Measurements from ENCODE around the gene PDE1C.
"Not testable (repeated sequence)": the region's sequence is repeated elsewhere in the genome, so short reads cannot be mapped to it uniquely, and the experiment has no call there.

The PDE1C gene

DNA sequence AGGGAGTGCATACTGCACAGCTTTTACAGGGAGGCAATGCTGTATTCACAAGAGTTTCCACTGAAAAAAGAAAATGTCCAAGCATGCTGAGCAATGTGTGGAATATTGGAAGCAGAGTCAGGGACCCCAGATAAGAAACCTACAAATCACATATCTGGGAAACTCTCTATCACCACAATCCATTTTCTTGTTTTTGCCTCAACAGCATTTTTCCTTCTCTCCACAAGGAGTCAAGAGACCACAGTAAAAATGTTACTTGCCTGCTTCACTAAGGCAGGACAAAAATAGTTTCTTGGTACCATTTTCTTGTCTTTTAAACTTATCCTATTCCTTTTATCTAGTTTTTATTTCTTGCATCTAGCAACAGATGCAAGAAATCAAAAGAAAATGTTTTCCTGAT is 19.5 kb upstream of the PDE1C start:
- H3K27me3 Mint-ChIP-seq, result no peaks in the 10 kb centered on the region
- no peaks in the 10 kb centered on the region for H3K4me1 Mint-ChIP-seq (ENCODE audit: low read depth)
- H3K4me3 Mint-ChIP-seq, result no peak overlapping the region
- H3K27ac Mint-ChIP-seq, result no peak overlapping the region
- H3K36me3 Mint-ChIP-seq, result no peaks in the 10 kb centered on the region
- no peaks in the 10 kb centered on the region for H3K9me3 Mint-ChIP-seq (ENCODE audit: low read depth)

DNA sequence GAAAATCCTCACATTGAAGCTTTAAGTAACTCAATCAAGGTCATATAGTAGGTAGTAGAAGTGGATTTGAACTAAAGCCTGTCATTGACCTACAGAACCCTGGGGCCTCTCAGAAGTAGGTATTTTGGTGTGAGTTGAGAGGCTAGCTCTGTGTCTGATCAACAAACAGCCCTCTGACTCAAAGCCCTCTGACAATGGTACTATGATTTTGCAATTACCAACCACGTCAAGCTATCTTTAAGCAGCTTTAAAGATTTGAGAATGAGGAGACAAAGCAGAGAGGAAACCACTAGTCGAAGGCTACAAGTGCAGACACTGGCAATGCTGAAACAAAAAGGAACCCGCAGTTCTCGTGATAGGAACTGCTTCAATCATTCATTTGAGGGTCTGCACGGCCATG is 19.0 kb upstream of the PDE1C start:
- Mint-ChIP-seq H3K36me3 (no peaks in the 10 kb centered on the region), H3K9me3 (ENCODE audit: low read depth) (no peaks in the 10 kb centered on the region), H3K27me3 (no peaks in the 10 kb centered on the region), H3K4me1 (ENCODE audit: low read depth) (no peaks in the 10 kb centered on the region), H3K27ac (no peak overlapping the region), H3K4me3 (no peak overlapping the region)

DNA sequence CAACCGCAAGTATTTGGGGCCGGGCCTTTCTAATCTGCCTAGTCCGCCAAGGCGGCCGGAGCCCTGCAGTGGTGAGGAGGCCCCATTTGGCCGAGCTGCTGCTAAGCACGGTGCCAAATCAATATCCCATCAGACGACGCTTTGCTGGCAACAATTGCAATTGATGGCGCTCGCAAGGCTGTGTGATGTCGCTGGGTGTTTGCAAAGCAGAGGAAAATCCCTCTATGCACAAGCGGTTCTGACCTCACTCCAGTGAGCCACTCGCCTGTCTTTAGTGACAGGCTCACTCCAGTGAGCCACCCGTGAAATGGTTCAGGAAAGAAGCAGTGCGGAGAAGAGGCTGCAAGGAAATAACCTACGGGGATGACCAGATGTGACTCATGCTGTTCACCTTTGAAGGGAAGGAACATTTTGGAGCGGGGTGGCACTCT is 18.3 kb upstream of the PDE1C start:
- no peaks in the 10 kb centered on the region for H3K4me1 Mint-ChIP-seq (ENCODE audit: low read depth)
- no peaks in the 10 kb centered on the region for H3K36me3 Mint-ChIP-seq
- H3K9me3 Mint-ChIP-seq (ENCODE audit: low read depth), result no peaks in the 10 kb centered on the region
- no peaks in the 10 kb centered on the region for H3K27me3 Mint-ChIP-seq
- H3K4me3 Mint-ChIP-seq, result no peak overlapping the region
- no peak overlapping the region for H3K27ac Mint-ChIP-seq

DNA sequence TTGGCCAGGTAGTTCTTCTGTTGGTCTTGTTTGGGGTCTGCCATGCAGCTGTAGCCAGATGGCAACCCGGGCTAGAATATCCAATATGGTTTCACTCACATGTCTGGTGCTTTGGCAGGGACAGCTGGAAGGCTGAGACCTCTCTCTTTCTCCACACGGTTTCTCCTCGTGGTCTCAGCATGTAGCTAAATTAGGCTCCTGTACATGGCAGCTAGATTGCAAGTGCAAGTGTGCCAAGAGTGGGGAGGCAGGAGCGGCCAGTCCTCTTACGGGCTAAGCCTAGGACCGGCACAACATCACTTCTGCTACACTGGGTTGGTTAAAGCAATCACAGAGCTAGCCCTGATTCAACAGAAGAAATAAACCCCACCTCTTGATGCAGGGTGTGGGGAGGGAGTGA is 9.3 kb upstream of the PDE1C start:
- H3K9me3 Mint-ChIP-seq (ENCODE audit: low read depth), result no peaks in the 10 kb centered on the region
- H3K4me3 Mint-ChIP-seq, result no peak overlapping the region
- no peaks in the 10 kb centered on the region for H3K4me1 Mint-ChIP-seq (ENCODE audit: low read depth)
- H3K27me3 Mint-ChIP-seq, result no peaks in the 10 kb centered on the region
- H3K27ac Mint-ChIP-seq, result no peak overlapping the region
- H3K36me3 Mint-ChIP-seq, result no peaks in the 10 kb centered on the region

DNA sequence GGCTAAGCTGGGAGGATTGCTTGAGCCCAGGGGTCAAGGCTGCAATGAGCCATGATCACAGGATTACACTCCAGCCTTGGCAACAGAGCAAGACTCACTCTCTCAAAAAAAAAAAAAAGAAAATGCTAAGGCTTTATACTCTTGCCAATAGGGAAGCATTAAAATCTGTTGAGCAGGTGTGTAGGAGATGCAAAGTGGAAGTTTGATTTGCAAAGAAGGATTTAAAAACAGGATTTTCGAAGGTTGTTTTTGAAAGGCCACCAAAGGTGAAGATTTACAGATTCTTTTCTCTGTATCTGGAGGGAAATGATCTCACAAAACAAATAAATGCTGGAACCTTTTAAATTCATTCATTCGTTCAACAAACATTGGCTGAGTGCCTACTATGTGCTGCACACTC is 8.6 kb upstream of the PDE1C start:
- Mint-ChIP-seq H3K27me3 (no peaks in the 10 kb centered on the region), H3K9me3 (ENCODE audit: low read depth) (no peaks in the 10 kb centered on the region), H3K4me3 (no peak overlapping the region), H3K36me3 (no peaks in the 10 kb centered on the region), H3K4me1 (ENCODE audit: low read depth) (no peaks in the 10 kb centered on the region), H3K27ac (no peak overlapping the region)

DNA sequence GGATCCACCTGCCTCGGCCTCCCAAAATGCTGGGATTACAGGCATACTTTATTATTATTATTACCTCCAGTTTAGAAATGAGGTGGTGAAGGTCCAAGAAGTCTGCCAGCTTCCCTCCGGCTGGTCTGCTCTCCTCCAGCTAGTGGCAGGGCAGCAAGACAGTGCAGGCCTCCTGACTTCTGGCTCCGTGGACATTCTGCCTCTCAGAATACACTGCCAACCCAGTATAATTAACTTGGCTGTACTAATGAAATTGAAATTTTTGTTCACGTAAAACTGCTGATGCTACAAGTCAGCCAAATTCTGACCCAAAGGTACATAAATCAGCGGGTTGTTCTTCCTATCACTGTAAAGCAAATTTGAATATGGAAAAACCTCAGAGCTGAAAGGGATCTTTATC is 7.6 kb upstream of the PDE1C start:
- no peaks in the 10 kb centered on the region for H3K27me3 Mint-ChIP-seq
- no peaks in the 10 kb centered on the region for H3K4me1 Mint-ChIP-seq (ENCODE audit: low read depth)
- H3K4me3 Mint-ChIP-seq, result no peak overlapping the region
- H3K36me3 Mint-ChIP-seq, result no peaks in the 10 kb centered on the region
- peaks cover 2% of the 10 kb centered on the region for H3K9me3 Mint-ChIP-seq (ENCODE audit: low read depth)
- no peak overlapping the region for H3K27ac Mint-ChIP-seq

DNA sequence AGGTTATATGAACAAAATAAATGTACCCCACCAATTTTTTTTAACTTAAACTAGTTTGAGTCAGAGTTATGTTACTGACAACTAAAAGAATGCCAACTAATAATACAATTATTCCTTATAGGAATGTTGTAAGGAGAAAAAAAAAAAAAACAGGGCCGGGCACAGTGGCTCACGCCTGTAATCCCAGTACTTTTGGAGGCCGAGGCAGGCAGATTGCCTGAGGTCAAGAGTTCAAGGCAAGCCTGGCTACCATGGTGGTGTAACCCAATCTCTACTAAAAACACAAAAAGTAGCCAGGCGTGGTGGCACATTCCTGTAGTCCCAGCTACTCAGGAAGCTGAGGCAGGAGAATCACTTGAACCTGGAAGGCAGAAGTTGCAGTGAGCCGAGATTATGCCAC is 6.6 kb upstream of the PDE1C start:
- not testable (repeated sequence) for H3K36me3 Mint-ChIP-seq; H3K27ac Mint-ChIP-seq; H3K4me3 Mint-ChIP-seq; H3K9me3 Mint-ChIP-seq (ENCODE audit: low read depth); H3K27me3 Mint-ChIP-seq; H3K4me1 Mint-ChIP-seq (ENCODE audit: low read depth)

DNA sequence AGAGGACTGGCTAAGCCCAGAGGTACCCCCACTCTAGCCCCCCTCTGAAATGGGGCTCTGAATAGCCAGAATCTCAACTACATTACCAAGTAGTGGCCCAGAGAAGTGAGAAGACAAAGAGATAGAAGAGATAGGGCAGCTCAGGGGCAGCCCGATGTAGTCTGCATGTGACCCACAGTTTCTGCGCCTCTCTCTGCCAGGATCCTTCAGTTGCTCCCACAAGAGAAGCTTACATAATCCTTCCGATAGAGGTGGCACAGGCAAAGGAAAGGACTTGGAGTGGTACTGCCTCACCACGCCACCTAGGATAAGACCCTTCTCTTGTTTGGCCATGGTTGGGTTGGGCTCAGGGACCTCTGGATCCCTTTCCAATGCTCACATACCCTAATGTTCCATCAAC is 5.4 kb upstream of the PDE1C start:
- peaks cover 5% of the 10 kb centered on the region for H3K9me3 Mint-ChIP-seq (ENCODE audit: low read depth)
- H3K36me3 Mint-ChIP-seq, result no peaks in the 10 kb centered on the region
- no peak overlapping the region for H3K4me3 Mint-ChIP-seq
- no peaks in the 10 kb centered on the region for H3K4me1 Mint-ChIP-seq (ENCODE audit: low read depth)
- H3K27ac Mint-ChIP-seq, result no peak overlapping the region
- peaks cover 6% of the 10 kb centered on the region for H3K27me3 Mint-ChIP-seq

DNA sequence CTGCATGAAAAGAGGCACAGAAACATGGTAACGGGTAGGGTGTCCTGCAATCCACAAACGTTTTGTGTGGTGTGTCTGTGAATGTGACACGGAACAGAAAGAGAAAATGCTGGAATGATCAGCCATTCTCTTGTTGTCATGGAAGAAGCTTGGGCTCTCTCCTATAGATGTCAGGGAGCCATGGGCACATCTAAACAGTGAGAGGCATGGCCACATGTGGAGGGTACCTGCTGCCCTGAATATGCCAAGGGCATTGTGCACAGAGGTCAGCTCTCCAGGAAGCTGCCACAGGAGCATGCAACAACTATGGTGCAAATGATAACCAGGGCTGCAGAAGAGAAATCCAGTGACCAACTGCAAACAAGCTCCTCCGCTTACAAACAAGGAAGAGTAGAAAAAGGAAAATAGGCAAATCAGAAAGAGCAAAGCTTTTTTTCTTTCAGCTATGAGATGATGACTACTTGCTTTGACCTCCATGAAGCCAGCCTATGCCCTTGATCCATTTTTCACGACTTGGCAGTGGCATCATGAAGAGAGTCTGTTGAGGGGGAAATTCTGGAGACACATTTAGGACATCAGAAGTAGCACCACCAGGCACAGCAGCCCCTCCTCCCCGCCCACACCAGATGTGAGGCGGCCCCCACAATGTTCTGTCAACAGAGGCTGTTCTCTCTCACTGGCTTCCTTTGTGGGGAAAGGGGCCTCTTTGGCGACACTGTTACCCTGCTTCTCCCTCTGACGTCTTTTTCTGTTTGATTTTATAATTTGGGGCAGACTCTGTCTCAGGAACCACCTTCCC is 4.8 kb upstream of the PDE1C start:
- Mint-ChIP-seq H3K4me1 (ENCODE audit: low read depth) (no peaks in the 10 kb centered on the region), H3K4me3 (no peak overlapping the region), H3K9me3 (ENCODE audit: low read depth) (peaks cover 5% of the 10 kb centered on the region), H3K36me3 (no peaks in the 10 kb centered on the region), H3K27ac (no peak overlapping the region), H3K27me3 (peaks cover 8% of the 10 kb centered on the region)

DNA sequence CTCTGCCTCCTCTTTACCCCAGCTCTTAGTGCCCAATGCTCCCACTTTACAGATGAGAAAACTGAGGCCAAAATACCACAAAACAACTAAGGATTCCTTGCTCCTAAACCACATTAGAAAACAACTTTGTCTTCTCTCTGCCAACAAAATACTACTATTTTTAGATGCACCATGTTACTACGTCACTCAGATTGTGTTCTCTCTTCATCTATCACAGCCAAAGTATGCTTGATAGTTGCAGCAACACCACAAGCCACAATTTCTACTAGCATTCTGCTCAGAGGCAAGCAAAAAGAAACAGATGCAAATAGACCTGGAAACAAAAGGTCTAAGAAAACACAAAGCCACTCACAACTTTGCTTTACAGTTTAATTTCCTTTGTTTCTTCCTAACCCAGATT is 3.3 kb upstream of the PDE1C start:
- H3K9me3 Mint-ChIP-seq (ENCODE audit: low read depth), result peaks cover 5% of the 10 kb centered on the region
- H3K4me1 Mint-ChIP-seq (ENCODE audit: low read depth), result no peaks in the 10 kb centered on the region
- H3K27ac Mint-ChIP-seq, result no peak overlapping the region
- H3K27me3 Mint-ChIP-seq, result peaks cover 17% of the 10 kb centered on the region
- no peak overlapping the region for H3K4me3 Mint-ChIP-seq
- H3K36me3 Mint-ChIP-seq, result no peaks in the 10 kb centered on the region

DNA sequence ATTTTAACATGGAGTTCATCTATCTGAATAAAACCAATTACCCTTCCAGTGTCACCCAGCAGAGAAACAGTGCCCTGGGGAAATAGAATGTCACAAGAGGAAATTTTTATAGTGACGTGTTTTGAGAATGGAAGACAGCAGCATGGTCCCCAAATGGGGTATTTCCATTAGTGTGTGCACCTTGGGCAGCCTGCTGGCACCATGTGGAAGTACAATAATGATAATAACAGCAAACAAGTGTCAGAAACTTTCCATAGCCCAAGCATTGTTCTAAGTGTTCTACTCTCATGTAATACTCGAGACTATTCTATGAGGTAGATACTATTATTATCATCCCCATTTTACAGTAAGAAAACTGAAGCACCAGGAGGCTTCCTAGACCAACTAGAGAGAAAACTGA is 2.2 kb upstream of the PDE1C start:
- Mint-ChIP-seq H3K36me3 (no peaks in the 10 kb centered on the region), H3K27me3 (peaks cover 20% of the 10 kb centered on the region), H3K4me3 (no peak overlapping the region), H3K4me1 (ENCODE audit: low read depth) (no peaks in the 10 kb centered on the region), H3K9me3 (ENCODE audit: low read depth) (peaks cover 5% of the 10 kb centered on the region), H3K27ac (no peak overlapping the region)

DNA sequence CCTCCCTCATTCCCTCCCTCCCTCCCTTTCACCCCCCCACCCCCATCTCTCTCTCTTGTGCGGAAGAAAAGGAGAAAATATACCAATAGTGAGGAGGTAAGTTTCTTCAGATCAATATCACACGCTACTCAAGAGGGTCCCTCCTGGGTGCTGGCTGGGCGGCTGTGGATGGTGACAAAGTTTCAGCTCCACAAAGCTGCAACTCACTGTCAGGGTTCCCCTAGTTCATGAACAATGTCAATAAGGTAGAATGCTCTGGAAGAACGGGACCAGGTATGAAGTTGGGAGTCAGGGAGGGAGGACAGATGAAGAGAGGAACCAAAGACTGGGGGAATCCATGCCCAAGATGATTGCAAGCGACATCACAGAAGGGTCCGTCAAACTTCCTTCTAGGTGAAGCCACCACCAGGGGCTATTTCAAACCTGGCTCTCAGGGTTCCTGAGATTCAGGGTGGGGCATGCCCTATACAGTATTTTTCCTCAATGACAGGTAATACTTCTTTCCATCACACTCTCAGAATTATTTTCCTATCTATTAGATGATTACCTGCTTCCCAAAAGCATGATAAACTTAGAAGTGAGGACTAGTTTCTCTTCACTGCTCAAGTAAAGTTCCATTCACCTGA is 1.4 kb upstream of the PDE1C start:
- Mint-ChIP-seq H3K9me3 (ENCODE audit: low read depth) (peaks cover 5% of the 10 kb centered on the region), H3K27ac (no peak overlapping the region), H3K4me3 (no peak overlapping the region), H3K4me1 (ENCODE audit: low read depth) (no peaks in the 10 kb centered on the region), H3K36me3 (no peaks in the 10 kb centered on the region), H3K27me3 (peaks cover 22% of the 10 kb centered on the region)

DNA sequence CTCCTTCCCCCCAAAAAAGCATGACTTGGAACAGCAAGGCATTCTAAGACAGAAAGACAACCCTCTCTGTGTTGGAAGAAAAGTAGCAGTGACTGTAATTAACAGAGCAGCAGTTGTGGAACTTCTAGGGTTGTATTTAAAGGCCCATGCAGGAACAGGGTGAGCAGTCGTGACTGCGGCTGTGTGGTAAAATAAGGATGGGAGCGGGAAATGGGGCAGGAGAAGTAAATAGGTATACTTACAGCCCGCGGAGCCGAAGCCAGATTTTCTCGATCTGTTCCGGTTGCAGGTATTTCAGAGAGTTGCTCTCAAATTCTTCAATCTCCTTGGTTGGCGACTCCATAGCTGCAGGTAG is 179 bp downstream of the PDE1C start:
- Mint-ChIP-seq H3K4me3 (no peak overlapping the region), H3K4me1 (ENCODE audit: low read depth) (no peaks in the 10 kb centered on the region), H3K36me3 (no peaks in the 10 kb centered on the region), H3K27me3 (peaks cover 22% of the 10 kb centered on the region), H3K9me3 (ENCODE audit: low read depth) (peaks cover 5% of the 10 kb centered on the region), H3K27ac (no peak overlapping the region)

DNA sequence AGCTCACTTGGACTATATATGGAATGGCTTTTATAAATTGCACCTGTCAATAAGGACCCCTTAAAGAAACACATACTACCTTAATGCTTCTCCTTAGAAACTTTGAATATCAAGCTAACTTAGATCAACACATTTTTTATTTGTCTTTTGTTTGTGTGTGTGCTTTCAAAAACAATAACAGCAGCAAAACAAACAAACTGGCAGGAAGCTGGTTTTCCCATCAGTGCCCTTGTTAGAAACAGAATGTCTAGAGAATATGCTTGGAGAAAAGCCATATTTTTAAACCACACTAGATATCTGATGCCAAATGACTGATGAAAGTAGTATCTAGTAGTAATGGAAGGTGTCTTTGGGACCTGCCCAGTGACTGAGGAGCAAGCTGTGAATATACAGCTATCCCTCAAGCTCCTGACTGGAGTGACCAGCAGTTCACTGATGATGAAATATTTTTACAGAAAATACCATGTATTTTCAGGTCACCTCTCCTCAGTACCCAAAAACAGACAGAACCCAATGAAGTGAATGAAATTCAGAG is 1.0 kb downstream of the PDE1C start:
- no peak overlapping the region for H3K27ac Mint-ChIP-seq
- no peaks in the 10 kb centered on the region for H3K36me3 Mint-ChIP-seq
- no peaks in the 10 kb centered on the region for H3K4me1 Mint-ChIP-seq (ENCODE audit: low read depth)
- peaks cover 5% of the 10 kb centered on the region for H3K9me3 Mint-ChIP-seq (ENCODE audit: low read depth)
- H3K4me3 Mint-ChIP-seq, result no peak overlapping the region
- H3K27me3 Mint-ChIP-seq, result peaks cover 22% of the 10 kb centered on the region

DNA sequence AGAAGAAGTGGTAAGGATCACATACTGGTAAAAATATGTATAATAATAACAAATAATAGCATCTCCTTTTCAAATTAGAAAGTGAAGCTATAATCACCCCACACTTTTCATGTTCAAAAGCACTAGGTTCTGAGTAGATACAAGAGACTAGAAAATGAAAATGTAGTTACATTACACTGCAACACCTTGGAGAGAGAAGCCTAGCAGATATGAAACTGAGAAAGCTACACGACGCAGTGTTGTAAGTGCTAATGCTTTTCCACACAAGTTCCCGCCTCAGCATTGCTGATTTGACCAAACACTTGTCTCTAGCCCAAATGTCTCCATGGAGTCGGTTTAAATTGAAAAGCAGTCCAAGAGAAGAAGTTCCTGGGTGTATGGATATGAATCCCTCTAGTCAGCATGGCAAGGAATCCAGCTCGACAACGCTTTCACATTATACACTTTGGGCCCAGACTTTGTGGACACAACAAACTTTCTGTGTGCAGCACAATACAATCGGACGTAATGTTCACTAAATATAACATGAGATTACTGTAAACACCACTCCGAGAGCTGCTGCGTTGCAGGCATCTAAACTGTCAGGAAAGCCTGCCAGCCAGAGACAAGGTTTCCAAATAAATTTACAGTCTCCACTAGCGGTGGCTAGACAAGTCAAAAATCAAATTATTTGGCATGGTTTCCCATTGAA is 1.7 kb downstream of the PDE1C start:
- H3K9me3 Mint-ChIP-seq (ENCODE audit: low read depth), result peaks cover 5% of the 10 kb centered on the region
- no peaks in the 10 kb centered on the region for H3K4me1 Mint-ChIP-seq (ENCODE audit: low read depth)
- H3K4me3 Mint-ChIP-seq, result no peak overlapping the region
- H3K27me3 Mint-ChIP-seq, result peaks cover 22% of the 10 kb centered on the region
- H3K36me3 Mint-ChIP-seq, result no peaks in the 10 kb centered on the region
- H3K27ac Mint-ChIP-seq, result no peak overlapping the region
